Sciatic nerve (tissue), 2 donors: Measurements from ENCODE around the gene GFPT2. TPM values are rescaled to one million over a fixed set of nuclear protein-coding genes. Genes with fewer than 3 reads are reported as not detected.
A peak's percentile ranks its signal among the peaks of the same experiment; 100 is the strongest.

Source experiments
- ATAC-seq: fragments of 200-7000 bp; cut with Tn5 transposase; one replicate; pipeline ENCODE4 v1.9.1; 2020; ENCODE audit warnings: mild to moderate bottlenecking, moderate library complexity
- DNase-seq: peaks from one replicate; pipeline ENCODE4 v3.0.0-alpha.2; 2020; ENCODE audit warnings: low spot score
- intact Hi-C: fragments of 100-400 bp; cut with DNase I; formaldehyde crosslinking; loops from one replicate; pipeline ENCODE4 v1.14.2; 2022
- total RNA-seq: library from RNA; stranded (reverse); fragmentation: NEBNext Ultra II Directional; extraction: Animal tissue kit (Norgen Biotek cat#: 25700); gene quantifications from one replicate; pipeline ENCODE4 v1.2.1, GENCODE V29; 2021
- donor health status: DM: no; HTN: no; CAD: no.
- donor health status: DM: no; HTN: no; CAD: no.

GFPT2 gene
- total RNA-seq, 1 donor from 2014 or later = 39.8 TPM

GRCh38 chr5:180294913-180295555, 58.1 kb downstream of the GFPT2 start:
- ATAC-seq (no peak), DNase-seq (no peak)
- intact Hi-C loops = loop anchor here (5.0 kb wide), 1 partner anchor 172 kb away; no protein-coding TSS in a partner anchor

GRCh38 chr5:180294411-180294810, 58.7 kb downstream of the GFPT2 start:
- DNase-seq = no peak
- intact Hi-C loops = no loop called here
- no peak for ATAC-seq

GRCh38 chr5:180291943-180292831, 60.9 kb downstream of the GFPT2 start, which contains the start of gene MAPK9:
TSS of gene MAPK9 (minus strand) at chr5:180292083. CDS start at chr5:180280561, 11,522 bp downstream.
- intact Hi-C loops = no loop called here
- ATAC-seq (peak; percentile 90), DNase-seq (peak; percentile 90)

GRCh38 chr5:180291234-180291940, 61.7 kb downstream of the GFPT2 start:
- no peak for ATAC-seq
- no peak for DNase-seq
- intact Hi-C loops = no loop called here

DNA sequence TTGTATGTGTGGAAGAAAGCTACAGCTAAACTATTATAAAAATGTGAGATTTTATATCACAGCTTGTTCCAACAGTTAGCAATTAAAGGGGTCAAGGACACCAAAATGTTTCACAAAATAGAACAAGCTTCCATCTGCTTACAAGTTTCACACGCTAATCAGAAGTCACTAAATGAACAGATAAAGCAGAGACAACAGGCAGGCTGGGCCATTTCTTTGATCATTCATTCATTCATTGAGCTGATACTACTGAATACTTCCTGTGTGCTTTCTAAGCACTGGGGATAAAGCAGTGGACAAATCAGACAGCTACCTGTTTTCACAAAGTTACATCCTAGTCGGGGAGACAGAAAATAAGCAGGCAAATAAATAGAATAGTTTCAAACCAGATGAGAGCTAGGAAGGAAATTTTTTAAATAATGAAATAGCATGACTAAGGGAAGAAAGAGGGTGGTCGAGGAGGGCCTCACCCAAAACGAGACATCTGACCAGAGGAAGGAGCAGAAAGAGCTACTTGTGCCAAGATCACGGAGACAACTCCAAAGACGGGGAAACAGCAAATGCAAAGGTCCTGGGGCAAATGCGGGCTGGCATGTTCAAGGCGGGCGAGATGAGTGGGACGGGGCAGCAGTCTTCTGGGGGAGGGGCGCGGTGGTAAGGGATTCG, 62.4 kb downstream of the GFPT2 start:
- no peak for DNase-seq
- ATAC-seq = no peak
- intact Hi-C loops = no loop called here

- ATAC-seq (no peak), DNase-seq (no peak)
- intact Hi-C loops = no loop called here
These were observed 63.2 kb downstream of the GFPT2 start for GRCh38 chr5:180289966-180290365.

GRCh38 chr5:180289433-180289832, 63.7 kb downstream of the GFPT2 start:
- intact Hi-C loops = no loop called here
- no peak for DNase-seq
- no peak for ATAC-seq

- ATAC-seq (no peak), DNase-seq (no peak)
- intact Hi-C loops = no loop called here
These were observed 65.3 kb downstream of the GFPT2 start for GRCh38 chr5:180287868-180288267.

GRCh38 chr5:180287404-180287803, 65.7 kb downstream of the GFPT2 start:
- ATAC-seq (no peak), DNase-seq (no peak)
- intact Hi-C loops = no loop called here

GRCh38 chr5:180284149-180284548, 69.0 kb downstream of the GFPT2 start:
- intact Hi-C loops = no loop called here
- ATAC-seq = no peak
- no peak for DNase-seq

GRCh38 chr5:180283026-180283615, 70.0 kb downstream of the GFPT2 start:
- intact Hi-C loops = no loop called here
- no peak for ATAC-seq

DNA sequence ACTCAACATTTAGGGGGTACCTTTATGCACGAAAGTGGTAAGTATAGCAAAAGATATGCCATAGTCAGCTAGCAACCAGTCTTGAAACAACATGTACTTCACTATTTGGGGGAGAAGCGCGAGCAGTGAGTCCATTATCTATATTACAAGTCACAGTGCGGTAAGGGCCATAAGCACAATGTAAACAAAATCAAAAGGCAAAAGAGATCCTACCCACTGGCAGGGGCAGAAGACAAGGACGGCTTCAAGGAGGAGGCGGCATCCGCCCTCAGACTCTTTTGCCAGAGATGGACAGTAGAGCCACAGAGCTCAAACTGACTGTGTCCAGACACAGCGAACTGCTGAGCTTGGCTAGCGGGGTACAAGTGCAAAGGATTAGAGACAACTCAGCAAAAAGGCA, 70.9 kb downstream of the GFPT2 start:
- ATAC-seq = no peak
- intact Hi-C loops = no loop called here
- DNase-seq = no peak

More at GRCh38 chr5:180283026-180283615, 70.0 kb downstream of the GFPT2 start:
- DNase-seq = no peak

GRCh38 chr5:180281706-180282105, 71.4 kb downstream of the GFPT2 start:
- DNase-seq (no peak), ATAC-seq (no peak)
- intact Hi-C loops = no loop called here

DNA sequence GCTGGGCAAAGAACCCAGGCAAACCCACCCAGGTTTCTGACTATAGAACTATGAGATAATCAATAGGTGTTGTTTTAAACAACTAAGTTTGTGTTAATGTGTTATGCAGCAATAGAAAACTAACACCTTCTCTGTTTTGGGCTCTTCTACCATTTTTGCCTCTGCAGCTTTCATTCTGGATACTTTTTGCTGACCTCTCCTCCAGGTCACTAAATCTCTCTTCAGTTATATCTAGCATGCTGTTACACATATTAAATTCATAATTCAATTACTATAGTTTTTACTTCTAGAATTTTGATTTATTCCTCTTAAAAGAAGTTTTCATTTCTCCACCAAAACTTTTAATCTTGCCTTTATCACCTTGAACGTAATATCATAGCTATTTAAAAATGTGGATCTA, 78.4 kb downstream of the GFPT2 start:
- intact Hi-C loops = no loop called here
- no peak for ATAC-seq

DNA sequence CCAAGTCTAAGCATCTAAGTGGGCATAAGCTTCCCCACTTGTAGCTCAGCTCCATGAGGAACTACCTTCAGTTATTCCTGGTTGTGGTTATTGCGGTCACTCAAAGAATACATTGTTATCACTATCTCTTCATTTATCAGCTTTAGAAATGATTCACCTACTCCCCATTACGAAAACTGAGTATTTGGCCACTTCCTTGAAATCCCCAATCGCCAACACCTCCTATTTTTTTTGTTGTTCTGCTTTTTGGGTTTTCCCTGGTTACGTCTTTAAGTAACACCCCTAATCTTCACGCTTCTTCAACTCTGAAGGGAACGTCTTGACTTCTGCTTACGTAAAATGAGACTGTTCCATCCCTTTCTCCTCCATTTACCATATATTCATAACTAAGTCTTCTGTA, 81.9 kb downstream of the GFPT2 start:
- DNase-seq = no peak
- intact Hi-C loops = no loop called here
- ATAC-seq = no peak

More for the DNA sequence above, 78.4 kb downstream of the GFPT2 start:
- DNase-seq = no peak

- intact Hi-C loops = no loop called here
- DNase-seq (no peak), ATAC-seq (no peak)
These were observed 93.9 kb downstream of the GFPT2 start for GRCh38 chr5:180259260-180259611.

- intact Hi-C loops = no loop called here
- DNase-seq (no peak), ATAC-seq (no peak)
These were observed 99.9 kb downstream of the GFPT2 start for GRCh38 chr5:180253036-180253824.

DNA sequence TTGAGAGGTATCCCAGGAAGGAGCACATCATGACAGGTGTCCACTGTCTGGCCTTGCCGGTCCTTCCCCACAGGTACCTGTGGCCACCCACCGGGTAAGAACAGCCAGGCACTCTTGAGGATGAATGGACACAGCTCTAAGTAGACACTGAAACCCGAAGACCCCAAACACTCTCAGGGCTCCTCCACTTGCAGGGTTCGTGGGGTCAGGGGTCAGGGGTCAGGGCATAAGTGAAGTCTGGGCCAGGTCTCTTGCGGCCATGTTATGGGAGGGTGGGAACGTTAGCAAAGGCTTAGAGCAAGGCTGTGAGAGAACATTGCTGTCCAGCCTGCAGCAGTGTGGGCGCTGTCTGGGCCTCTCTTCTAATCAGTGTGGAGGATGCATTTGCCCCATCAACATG, 101.2 kb downstream of the GFPT2 start:
- DNase-seq (no peak), ATAC-seq (no peak)
- intact Hi-C loops = no loop called here
